ENCODE data around the gene ANP32B.

Gene ANP32B

DNA sequence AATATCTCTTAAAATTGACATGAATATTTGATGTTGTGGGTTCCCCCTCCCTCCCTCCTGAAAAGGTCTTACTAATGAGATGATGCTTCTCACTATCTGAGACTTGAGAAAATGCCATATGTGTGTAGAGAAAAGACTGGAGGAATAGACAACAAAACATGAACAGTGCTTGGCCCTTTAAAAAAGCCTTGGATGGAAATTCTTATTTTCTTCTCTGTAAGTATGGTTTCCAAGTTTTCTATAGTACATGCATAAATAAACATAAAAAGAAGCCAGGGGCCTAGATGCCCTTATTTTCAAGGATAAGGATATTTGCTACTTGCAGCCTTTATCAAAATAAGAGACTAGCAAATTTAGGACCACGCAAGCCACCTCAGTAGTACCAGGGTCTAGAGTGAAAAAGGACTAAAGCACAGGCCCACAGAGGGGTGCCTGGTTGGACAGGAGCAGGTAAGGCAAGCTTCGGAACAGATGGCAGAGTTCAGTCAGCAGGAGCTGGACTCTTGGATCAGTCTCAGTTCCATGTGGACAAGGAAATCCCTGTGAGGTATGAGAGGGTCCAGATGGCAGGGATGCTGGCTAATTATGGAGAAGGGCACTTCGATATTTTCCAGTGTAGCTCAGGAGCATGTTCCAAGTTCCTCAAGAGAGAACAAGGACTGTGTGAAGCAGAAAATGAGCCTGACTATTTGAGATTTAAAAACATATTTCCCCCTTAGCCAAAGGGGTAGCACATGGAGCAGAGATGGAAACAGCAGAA lies 4.6 kb upstream of the ANP32B start:
- peaks cover 21% of the 10 kb centered on the region for H3K4me1 Mint-ChIP-seq
- no peak overlapping the region for H3K27ac Mint-ChIP-seq
- no peaks in the 10 kb centered on the region for H3K27me3 Mint-ChIP-seq
- H3K4me3 Mint-ChIP-seq, result no peak overlapping the region
- ATAC-seq (no peak), DNase-seq (no peak)
- H3K36me3 Mint-ChIP-seq (ENCODE audit: low read depth), result no peaks in the 10 kb centered on the region
- no peaks in the 10 kb centered on the region for H3K9me3 Mint-ChIP-seq

DNA sequence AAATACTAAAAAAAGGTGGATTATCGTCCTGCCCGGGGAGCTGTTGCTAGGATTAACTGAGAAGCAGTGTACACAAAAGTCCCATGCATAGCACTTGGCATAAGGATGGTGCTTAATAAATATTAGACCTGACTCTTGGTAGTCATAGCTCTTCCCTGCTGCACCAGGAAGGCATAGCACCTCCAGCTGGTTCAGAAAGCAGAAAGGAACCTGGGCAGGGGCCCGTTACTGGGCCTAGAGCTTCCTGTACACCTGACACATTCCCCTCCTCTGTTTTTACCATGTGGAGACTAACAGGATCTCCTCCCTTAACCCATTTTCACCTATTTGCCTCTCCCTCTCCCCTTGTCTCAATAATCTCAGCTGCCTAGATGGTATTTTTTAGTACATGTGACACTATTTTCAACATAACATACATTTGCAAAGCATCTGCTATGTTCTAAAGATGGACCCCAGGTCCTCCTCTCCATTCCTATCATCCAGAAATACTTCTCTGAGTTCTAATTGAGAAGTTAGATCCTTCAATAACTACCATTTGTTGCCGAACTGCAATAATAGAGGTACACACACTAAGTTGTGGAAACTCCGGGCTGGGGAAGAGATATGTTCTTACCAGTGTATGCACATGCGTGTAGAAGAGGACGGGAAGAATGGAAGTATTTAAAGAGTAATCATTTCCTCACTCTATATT lies 3.2 kb upstream of the ANP32B start:
- DNase-seq, result no peak
- Mint-ChIP-seq H3K27ac (no peak overlapping the region), H3K27me3 (no peaks in the 10 kb centered on the region), H3K4me3 (no peak overlapping the region), H3K9me3 (no peaks in the 10 kb centered on the region), H3K36me3 (ENCODE audit: low read depth) (peaks cover 2% of the 10 kb centered on the region), H3K4me1 (peaks cover 21% of the 10 kb centered on the region)
- no peak for ATAC-seq

- peaks cover 23% of the 10 kb centered on the region for H3K4me1 Mint-ChIP-seq
- H3K9me3 Mint-ChIP-seq, result no peaks in the 10 kb centered on the region
- peaks cover 5% of the 10 kb centered on the region for H3K36me3 Mint-ChIP-seq (ENCODE audit: low read depth)
- ATAC-seq (no peak), DNase-seq (no peak)
- H3K27ac Mint-ChIP-seq, result no peak overlapping the region
- H3K4me3 Mint-ChIP-seq, result no peak overlapping the region
- no peaks in the 10 kb centered on the region for H3K27me3 Mint-ChIP-seq
Measured at GRCh38 chr9:97980479-97980803, 2.7 kb upstream of the ANP32B start.

GRCh38 chr9:97980918-97981845 lies 2.0 kb upstream of the ANP32B start:
- Mint-ChIP-seq H3K27ac (peak overlapping the region; percentile 90), H3K9me3 (no peaks in the 10 kb centered on the region), H3K4me1 (peaks cover 31% of the 10 kb centered on the region), H3K36me3 (ENCODE audit: low read depth) (peaks cover 11% of the 10 kb centered on the region), H3K4me3 (peak overlapping the region; percentile 82), H3K27me3 (no peaks in the 10 kb centered on the region)
- DNase-seq (no peak), ATAC-seq (no peak)

- Mint-ChIP-seq H3K27me3 (no peaks in the 10 kb centered on the region), H3K4me3 (peak overlapping the region; percentile 82), H3K27ac (peak overlapping the region; percentile 90), H3K4me1 (peaks cover 39% of the 10 kb centered on the region), H3K36me3 (ENCODE audit: low read depth) (peaks cover 17% of the 10 kb centered on the region), H3K9me3 (no peaks in the 10 kb centered on the region)
- DNase-seq (no peak), ATAC-seq (no peak)
Measured at GRCh38 chr9:97981846-97982682, 1.1 kb upstream of the ANP32B start.

DNA sequence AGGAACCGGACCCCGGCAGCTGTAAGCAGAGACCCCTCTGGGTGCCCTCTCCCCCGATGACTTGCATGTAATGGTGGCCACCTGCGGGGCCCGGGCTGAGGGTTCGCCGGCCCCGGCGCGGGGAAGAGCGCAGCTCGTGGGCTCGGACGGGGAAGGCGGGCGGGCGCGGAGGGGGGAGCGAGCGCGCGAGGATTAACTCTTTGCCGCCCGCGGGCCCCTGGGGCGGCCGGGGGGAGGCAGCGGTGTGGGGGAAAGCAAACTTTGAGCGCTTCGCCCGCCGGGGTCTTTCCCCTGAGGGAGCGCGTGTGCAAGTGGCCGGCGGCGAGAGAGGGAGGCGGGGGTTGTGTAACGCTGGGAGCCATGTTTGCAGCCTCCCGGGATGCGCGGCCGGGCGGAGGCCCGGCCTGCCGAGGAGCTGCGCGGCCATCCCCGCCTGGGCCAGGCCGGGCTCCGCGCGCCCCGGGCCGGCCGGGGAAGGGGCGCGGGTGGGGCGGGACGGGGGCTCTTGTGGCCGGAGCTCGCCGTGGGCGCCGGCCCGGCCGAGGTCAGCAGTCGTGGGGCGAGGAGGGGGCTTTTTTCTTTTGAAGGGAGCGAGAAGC lies 547 bp downstream of the ANP32B start:
- DNase-seq, result peak; percentile 56
- peak; percentile 2 for ATAC-seq
- no peaks in the 10 kb centered on the region for H3K9me3 Mint-ChIP-seq
- peaks cover 25% of the 10 kb centered on the region for H3K36me3 Mint-ChIP-seq (ENCODE audit: low read depth)
- peak overlapping the region; percentile 82 for H3K4me3 Mint-ChIP-seq
- no peaks in the 10 kb centered on the region for H3K27me3 Mint-ChIP-seq
- peaks cover 54% of the 10 kb centered on the region for H3K4me1 Mint-ChIP-seq
- peak overlapping the region; percentile 86 for H3K27ac Mint-ChIP-seq

DNA sequence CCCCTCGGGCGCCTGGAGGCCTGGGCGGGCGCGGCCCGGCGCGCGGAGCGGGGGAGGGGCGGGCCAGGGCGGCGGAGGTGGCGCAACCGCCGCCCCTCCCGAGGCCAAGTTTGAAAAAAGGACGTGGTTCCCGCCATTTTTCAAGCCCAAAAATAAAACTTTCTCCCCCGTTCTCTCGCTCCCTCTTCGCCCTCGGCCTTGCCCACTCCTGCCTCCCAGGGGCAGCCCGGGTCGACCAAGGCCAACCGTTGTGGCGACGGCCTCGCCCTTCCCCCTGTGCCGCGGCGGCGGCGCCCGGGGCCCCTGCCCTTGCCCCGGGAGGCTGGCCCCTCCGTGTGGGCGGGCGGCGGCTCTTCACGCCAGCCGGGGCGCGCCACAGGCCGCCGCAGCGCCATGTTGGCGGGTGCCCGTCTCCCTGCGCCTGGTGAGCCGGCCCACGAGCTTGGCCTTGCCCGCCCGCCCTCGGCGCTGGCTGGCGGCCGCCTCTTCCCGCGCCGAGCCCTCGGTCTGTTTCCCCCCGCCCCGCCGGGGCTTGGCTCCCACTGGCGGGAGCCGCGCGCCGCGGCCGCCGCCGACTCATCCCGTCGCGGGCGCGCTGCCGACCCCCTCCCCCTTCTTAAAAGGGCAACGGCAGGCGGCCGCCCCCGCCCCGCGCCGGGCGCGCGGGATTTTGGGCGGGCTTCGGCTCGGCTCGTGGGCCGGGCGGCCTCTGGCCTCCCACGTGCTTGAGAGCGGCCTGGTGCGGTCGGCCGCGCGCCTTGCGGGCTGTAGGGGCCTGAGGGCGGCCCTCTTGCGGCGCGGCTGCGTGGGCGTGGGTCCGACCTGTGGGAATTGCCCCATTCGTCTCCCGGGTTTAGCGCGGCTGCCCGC lies 1.3 kb downstream of the ANP32B start:
- Mint-ChIP-seq H3K27ac (peak overlapping the region; percentile 76), H3K4me3 (peak overlapping the region; percentile 72), H3K4me1 (peaks cover 61% of the 10 kb centered on the region), H3K27me3 (no peaks in the 10 kb centered on the region), H3K9me3 (no peaks in the 10 kb centered on the region), H3K36me3 (ENCODE audit: low read depth) (peaks cover 31% of the 10 kb centered on the region)
- ATAC-seq, result peak; percentile 17
- peak; percentile 82 for DNase-seq

DNA sequence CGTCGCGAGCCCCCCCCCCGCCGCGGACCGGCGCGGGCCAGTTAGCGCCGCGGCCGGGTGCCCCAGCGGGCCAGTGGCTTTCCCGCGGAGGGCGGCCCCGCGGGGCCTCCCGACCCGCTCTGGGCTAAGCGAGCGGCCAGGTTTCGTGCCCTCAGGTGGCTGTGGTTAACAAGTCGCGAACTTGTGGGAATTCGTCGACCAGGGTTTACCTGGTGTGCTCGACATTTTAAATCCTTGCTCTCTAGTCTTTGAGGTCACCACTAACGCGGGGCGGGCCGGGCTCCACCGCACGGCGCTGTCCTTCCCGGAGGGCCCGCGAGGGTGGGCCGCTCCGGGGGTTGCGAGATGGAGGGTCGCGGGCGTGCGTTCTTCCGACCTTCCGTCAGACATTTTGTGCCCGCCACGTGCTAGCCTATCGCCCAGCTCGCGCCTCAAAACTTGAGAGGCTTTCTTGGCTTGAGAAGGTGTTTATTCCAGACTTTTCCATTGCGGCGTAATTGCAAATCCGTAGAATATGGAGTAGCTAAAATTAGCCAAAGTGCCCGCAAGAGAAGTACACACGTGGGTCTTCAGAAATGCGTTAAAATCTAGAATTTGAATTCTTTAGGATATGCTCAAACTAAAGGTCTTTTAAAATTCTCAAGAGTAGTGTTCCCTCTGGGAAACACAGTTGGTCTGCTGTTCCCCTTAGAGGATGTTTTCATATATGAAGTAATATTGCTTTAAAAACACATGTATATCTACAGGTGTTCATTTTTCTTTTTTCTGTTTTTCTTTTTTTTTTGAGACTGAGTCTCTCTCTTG lies 2.1 kb downstream of the ANP32B start:
- peak overlapping the region; percentile 84 for H3K4me3 Mint-ChIP-seq
- peaks cover 34% of the 10 kb centered on the region for H3K36me3 Mint-ChIP-seq (ENCODE audit: low read depth)
- no peaks in the 10 kb centered on the region for H3K27me3 Mint-ChIP-seq
- DNase-seq (peak; percentile 57), ATAC-seq (peak; percentile 3)
- H3K4me1 Mint-ChIP-seq, result peaks cover 65% of the 10 kb centered on the region
- peak overlapping the region; percentile 98 for H3K27ac Mint-ChIP-seq
- no peaks in the 10 kb centered on the region for H3K9me3 Mint-ChIP-seq

- DNase-seq, result no peak
- Mint-ChIP-seq H3K4me3 (peak overlapping the region; percentile 50), H3K27ac (peak overlapping the region; percentile 72), H3K36me3 (ENCODE audit: low read depth) (peaks cover 51% of the 10 kb centered on the region), H3K9me3 (no peaks in the 10 kb centered on the region), H3K4me1 (peaks cover 71% of the 10 kb centered on the region), H3K27me3 (no peaks in the 10 kb centered on the region)
- no peak for ATAC-seq
Measured at GRCh38 chr9:97987487-97987886, 4.3 kb downstream of the ANP32B start.

- H3K4me3 Mint-ChIP-seq, result peak overlapping the region; percentile 13
- no peaks in the 10 kb centered on the region for H3K27me3 Mint-ChIP-seq
- H3K9me3 Mint-ChIP-seq, result no peaks in the 10 kb centered on the region
- no peak for DNase-seq
- H3K36me3 Mint-ChIP-seq (ENCODE audit: low read depth), result peaks cover 68% of the 10 kb centered on the region
- peak overlapping the region; percentile 57 for H3K27ac Mint-ChIP-seq
- peak; percentile 50 for ATAC-seq
- H3K4me1 Mint-ChIP-seq, result peaks cover 90% of the 10 kb centered on the region
Measured at GRCh38 chr9:97990259-97990658, 7.1 kb downstream of the ANP32B start.

GRCh38 chr9:97991818-97992217 lies 8.7 kb downstream of the ANP32B start:
- Mint-ChIP-seq H3K27ac (peak overlapping the region; percentile 77), H3K36me3 (ENCODE audit: low read depth) (peaks cover 65% of the 10 kb centered on the region), H3K27me3 (no peaks in the 10 kb centered on the region), H3K4me1 (peaks cover 82% of the 10 kb centered on the region), H3K9me3 (no peaks in the 10 kb centered on the region), H3K4me3 (peak overlapping the region; percentile 32)
- DNase-seq (no peak), ATAC-seq (peak; percentile 48)

DNA sequence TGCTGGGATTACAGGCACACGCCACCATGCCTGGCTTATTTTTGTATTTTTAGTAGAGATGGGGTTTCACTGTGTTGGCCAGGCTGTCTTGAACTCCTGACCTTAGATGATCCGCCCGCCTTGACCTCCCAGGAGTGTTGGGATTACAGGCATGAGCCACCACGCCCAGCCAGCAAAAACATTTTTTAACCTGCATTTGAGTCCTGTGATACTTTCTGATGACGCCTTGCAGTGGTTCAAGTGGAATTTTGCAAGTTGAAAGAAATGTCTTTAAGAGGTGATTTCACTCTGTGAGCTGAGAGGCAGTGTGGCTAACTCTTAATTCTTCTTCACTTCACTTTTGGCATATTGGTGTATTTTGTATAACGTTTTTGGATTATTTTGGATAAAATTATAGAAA lies 9.1 kb downstream of the ANP32B start:
- peaks cover 69% of the 10 kb centered on the region for H3K36me3 Mint-ChIP-seq (ENCODE audit: low read depth)

More for the DNA sequence above, 9.1 kb downstream of the ANP32B start:
- no peaks in the 10 kb centered on the region for H3K9me3 Mint-ChIP-seq
- peak overlapping the region; percentile 32 for H3K4me3 Mint-ChIP-seq
- H3K27ac Mint-ChIP-seq, result peak overlapping the region; percentile 77
- no peaks in the 10 kb centered on the region for H3K27me3 Mint-ChIP-seq
- H3K4me1 Mint-ChIP-seq, result peaks cover 83% of the 10 kb centered on the region
- no peak for ATAC-seq
- DNase-seq, result no peak

Measured in activated naive CD8-positive, alpha-beta T cell treated with anti-CD3 and anti-CD28 coated beads, Interleukin-2, amount 50 U/mL, for 24 hours (primary cell).